ENCODE measurements around the gene NUP133.
"Not testable (repeated sequence)": the region's sequence is repeated elsewhere in the genome, so short reads cannot be mapped to it uniquely, and the experiment has no call there.

NUP133 gene

DNA sequence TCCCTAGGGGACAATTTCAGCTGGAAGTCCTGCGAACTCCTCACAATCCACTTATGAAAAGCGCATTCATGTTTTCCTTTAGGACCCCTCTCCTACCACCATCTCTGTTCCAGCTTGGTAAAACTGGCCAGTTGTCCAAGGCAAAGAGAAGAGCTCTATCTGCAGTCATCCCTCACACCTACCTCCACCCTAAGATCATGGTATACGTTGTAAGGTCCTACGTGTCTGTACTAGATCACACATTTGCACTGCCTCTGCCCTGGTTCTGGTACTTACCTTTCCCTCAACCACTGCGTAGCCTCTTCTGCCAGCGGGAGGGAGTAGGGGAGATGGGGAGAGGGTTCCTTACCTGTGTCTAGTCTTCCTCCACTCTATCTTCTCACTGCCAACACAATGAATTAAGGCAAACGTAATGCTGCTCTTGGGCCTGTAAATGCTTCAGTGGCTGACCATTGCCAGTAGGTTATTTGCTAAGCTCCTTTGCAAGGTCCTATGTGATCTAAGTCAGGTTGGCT, 739 bp upstream of the NUP133 start:
- no peak for DNase-seq

DNA sequence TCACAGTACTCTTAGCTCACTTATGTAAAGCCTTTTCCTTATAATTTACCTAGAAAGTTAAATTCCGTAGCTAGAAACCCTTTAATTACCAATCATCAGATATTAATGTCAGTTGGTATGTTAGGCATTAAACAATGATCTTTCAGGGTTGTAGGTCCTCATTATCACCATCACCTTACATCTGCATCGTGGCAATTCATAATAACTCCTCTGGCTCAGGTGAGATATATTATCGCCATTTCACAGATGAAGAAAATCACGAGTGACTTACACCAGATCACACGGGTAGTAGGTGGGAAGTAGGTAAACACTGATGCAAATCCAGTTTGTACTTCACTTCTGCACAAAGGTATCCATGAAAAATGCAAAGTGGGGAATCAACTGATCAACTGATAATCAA, 639 bp downstream of the NUP133 start:
- DNase-seq = no peak

DNA sequence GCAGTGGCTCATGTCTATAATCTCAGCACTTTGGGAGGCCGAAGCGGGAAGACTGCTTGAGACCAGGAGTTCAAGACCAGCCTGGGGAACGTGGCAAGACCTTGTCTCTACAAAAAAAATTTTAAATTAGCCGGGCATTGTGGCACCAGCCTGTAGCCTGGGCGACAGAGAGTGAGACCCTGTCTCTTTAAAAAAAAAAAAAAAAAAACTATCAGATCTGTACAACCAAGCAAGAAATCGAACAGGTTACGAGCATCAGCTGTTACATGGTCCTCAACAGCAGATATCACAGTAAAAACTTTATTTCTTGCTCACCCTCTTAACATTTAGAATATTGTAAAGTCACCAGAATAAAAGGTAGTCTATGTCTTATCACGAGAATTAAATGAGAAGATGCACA, 1.5 kb downstream of the NUP133 start:
- DNase-seq = no peak

DNA sequence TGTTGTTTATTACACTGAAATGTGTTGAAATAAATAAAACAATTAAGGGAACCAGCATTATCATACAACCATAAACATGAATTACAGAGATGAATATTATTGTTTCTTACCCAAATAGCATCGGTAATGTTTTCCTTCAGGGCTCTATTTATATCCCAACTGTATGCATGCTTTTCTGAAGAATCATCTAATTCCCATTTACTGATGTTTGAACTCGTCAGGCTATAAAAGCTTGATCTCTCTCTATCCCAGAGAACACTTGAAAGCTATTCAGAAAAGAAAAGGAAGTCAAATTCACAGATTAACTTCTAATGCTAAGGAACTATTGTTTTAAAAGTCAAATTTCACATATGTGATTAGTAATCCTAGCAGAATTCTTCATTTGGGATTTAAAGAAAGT, 12.4 kb downstream of the NUP133 start:
- no peak for DNase-seq

- DNase-seq = no peak
Observed at GRCh38 chr1:229487181-229487580, 21.0 kb downstream of the NUP133 start.

DNA sequence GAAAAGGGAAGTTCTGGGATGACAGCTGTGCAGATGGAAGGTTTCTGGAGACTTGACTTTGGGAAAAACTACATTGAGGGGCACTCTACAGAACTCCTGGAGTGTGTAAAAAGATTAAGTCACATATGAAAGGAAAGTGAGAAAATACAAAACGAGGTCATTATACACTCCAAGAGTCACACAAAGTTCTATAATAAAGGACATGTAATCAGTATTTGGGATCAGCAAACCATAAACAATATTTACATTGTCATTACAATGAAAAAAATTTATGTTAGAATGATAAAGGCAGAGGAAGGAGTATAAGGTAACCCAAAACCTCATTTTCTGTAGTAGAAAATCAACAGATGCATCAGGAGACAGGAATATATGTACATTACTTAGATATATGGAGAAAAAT, 22.8 kb downstream of the NUP133 start:
- DNase-seq = no peak

- DNase-seq = no peak
Observed at GRCh38 chr1:229482511-229482910, 25.6 kb downstream of the NUP133 start.

- no peak for DNase-seq
Observed at GRCh38 chr1:229480495-229480894, 27.6 kb downstream of the NUP133 start.

DNA sequence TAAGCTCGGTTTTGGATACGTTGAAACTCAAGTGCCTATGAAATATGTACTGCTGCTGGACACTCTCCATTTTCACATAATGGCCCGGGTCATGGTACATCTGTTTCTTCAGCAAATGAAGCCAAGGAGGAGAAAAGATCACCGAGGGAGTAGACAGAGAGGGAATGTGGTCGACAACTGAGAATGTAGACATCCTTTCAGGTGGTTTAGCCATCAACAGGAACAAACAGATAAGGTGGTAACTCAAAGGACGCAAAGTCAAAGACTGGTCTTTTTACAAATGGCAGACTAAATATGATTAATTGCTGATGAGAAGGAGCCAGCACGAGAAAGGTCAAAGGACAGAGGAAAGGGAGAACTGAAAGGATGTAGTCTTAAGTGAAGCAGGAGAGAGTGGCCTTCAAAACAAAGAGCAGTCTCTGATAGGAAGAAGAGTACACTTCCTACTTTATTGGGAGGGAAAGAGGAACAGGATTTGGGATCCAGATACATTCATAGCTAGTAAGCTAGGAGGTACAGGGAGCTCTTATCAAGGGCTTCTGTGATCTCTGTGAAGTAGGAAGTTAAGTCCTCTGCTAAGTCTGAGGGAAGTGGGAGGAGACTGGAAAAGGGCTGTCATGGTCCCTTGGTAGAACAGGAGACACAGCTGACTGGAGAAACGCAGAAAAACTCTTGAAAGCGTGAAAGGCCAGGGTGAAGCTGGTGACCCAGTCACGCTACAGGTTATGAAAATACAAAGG, 28.3 kb downstream of the NUP133 start:
- no peak for DNase-seq

GRCh38 chr1:229478852-229479251, 29.3 kb downstream of the NUP133 start:
- DNase-seq = no peak

DNA sequence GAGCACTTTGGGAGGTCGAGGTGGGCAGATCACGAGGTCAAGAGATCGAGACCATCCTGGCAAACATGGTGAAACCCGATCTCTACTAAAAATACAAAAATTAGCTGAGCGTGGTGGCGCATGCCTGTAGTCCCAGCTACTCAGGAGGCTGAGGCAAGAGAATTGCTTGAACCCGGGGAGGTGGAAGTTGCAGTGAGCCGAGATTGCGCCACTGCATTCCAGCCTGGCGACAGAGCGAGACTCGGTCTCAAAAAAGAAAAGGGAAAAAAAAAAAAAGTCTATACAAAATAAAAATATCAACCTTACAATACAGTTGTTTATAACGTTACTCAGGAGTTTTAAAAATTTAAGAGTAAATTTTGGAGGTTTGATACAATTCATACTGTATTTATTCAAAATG, 32.3 kb downstream of the NUP133 start:
- DNase-seq = not testable (repeated sequence)

GRCh38 chr1:229474509-229474908, 33.6 kb downstream of the NUP133 start:
- no peak for DNase-seq

DNA sequence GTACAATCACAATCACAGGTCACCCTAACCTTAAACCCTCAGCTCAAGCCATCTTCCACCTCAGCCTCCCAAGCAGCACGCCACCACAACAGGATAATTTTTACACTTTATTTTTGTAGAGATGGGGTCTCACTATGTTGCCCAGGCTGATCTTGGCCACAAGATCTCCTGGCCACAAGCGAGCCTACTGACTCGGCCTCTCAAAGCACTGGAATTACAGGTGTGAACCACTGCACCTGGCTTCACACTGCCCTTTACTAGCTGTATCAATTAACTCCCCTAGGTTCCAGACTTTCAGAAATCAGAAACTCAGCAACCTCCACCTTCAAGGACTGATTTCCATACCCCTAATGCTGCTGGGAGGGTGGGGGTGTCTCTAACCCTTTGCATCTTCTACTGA, 37.0 kb downstream of the NUP133 start:
- DNase-seq = no peak

DNA sequence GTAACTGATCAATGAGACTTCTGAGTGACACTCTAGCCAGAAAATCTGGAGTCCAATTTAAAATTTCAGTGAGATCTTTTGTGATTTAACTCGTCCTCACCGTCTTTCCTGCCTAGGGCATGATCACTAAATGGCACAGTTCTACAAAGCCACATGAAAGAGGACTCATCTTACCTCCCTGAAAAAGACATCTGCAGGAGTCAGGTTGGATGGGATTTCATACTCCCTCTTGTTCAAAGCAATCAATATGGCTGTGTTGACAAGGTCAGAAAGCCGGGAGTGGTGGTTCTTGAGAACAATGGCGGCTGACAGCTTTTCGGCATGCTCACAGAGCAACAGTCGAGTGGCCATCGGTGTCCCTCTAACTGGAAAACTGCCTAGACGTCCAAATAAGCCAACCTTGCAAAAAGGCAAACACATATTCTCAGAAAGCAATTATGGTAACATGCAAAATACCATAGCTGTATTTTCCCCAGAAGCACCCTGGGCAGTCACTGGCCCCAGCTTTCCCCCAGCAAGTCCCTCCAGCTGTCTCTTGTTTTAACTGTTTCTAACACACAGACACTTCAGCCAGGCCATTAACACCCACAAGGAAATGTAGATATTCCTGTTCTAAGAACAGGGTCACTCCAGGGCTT, 37.6 kb downstream of the NUP133 start:
- DNase-seq = peak; percentile 17

DNA sequence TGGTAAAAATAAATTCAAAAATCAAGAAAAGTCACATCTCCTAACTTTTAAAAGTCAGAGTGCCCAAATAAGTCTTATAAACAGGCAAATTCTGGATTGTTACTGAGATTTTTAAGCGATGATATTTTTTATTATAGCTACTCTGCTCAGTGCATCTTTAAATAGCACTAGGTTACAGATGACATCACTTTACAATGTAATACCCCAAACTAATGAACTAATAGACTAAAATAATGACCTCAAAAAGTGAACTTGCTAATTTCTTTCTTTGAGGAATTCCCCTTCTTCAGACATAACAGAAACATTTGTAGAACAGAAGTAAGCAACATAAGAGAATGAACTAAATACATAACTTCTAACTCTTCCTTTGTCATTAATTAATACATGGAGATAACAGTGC, 41.3 kb downstream of the NUP133 start:
- DNase-seq = no peak

- DNase-seq = no peak
Observed at GRCh38 chr1:229464672-229465071, 43.5 kb downstream of the NUP133 start.

GRCh38 chr1:229461032-229461668, 47.0 kb downstream of the NUP133 start:
- DNase-seq = no peak

GRCh38 chr1:229459815-229460214, 48.3 kb downstream of the NUP133 start:
- no peak for DNase-seq

DNA sequence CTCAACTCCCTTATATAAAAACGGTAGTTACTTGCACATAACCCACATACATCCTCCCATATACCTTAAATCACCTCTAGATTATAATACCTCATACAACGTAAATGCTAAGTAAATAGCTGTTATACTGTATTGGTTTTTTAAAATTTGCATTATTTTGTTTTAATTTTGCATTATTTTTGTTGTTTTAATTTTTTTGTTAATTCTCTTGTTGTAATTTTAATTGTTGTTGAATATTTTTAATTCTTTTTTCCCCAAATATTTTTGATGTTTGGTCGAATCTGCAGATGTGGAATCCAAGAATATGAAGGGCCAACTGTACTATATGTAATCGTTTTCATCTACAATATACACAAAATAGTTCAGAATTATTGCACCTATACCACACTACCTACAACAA, 50.7 kb downstream of the NUP133 start:
- no peak for DNase-seq

- DNase-seq = no peak
Observed at GRCh38 chr1:229456016-229456415, 52.1 kb downstream of the NUP133 start.

- DNase-seq = no peak
Observed at GRCh38 chr1:229454056-229454455, 54.1 kb downstream of the NUP133 start.

DNA sequence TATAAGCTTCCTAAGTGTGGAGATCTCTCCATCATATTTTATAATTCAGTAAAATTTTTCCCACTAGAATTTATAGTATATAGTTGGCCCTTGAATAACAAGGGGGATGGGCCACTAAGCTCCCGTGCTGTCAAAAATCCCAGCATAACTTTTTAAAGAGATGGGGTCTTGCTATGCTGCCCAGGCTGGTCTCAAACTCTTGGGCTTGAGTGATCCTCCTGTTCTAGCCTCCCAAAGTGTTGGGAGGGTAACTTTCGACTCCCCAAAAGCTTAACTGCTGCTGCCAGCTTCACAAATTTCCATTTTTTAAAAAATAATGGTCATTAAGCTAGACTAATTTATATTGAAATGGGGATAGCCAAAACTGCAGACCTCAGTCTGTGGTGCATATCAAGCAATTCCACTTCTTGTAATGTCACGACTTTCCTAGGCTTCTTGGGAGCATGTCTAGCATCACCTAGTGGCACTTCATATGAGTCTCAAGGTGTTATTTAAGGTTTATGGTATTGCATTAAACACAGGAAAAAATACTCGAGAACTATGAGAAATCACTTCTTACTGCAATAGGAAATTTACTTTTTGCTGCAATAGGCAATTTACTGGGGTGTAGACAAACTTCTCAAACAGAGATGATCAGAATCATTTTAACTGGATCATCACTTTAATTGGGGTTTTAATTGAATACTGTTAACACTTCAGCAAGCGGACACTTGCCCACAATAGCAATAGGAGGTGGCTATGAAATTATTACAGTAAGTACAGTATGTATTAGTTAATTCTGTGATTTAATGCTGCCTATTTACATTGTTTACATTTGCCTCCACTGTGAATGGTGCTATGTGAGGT, 55.0 kb downstream of the NUP133 start:
- DNase-seq = no peak

DNA sequence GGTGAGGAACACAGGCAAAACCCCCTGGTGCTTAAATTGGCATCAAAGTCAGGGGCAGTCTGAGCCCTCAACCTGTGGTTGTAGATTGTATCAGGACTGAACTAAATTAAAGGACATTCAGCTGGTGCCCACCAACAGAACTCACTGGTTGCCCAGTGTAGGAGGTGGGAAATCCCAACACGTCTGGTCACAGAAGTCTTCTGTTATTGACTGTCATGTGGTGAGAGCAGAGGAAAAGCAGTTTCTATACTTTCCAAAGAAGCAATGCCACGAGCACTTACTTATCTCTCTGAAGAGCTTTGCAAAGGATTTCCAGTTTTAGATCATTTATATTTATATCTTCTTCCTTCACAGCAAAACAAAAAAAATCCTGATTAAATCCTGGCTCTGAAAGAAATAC, 59.3 kb downstream of the NUP133 start:
- DNase-seq = no peak

All from NCI-H2029 (cell line).